MM.1S (cell line): ENCODE data around the gene CD38.

ENCODE experiments used
- CTCF ChIP-seq: fragments of 300-600 bp; sonication (generic); IDR thresholded peaks from 2 replicates; pipeline ENCODE4 v1.5.1; 2016; ENCODE audit warnings: antibody characterized with exemption, low read length, mixed read lengths
- EZH2 ChIP-seq: fragments of 300-600 bp; sonication (generic); optimal IDR thresholded peaks from 2 replicates; pipeline ENCODE3; 2017; ENCODE audit warnings: low read depth, mild to moderate bottlenecking, antibody characterized with exemption, low read length, mixed read lengths
- EZH2phosphoT487 ChIP-seq: fragments of 300-600 bp; sonication (generic); IDR thresholded peaks from 2 replicates; pipeline ENCODE4 v1.6.1; 2018; ENCODE audit warnings: antibody characterized with exemption, low read length

- TF ChIP-seq CTCF (no peak), EZH2 (no peak), EZH2phosphoT487 (no peak)
These were observed 112.2 kb downstream of the CD38 start for GRCh38 chr4:15890246-15890829.
